HG03342 (cell line): Measurements from ENCODE around the gene BCO2.
"Not testable (repeated sequence)": the region's sequence is repeated elsewhere in the genome, so short reads cannot be mapped to it uniquely, and the experiment has no call there.

Experiments used
- ATAC-seq: cut with Tn5 transposase; IDR thresholded peaks from one replicate; pipeline ENCODE4 v1.9.1; 2021; ENCODE audit warnings: mild to moderate bottlenecking, moderate library complexity; ENCODE audit not compliant: unreplicated experiment

The BCO2 gene

GRCh38 chr11:112174789-112175598 is at the start of gene BCO2:
Gene BCO2 (plus strand): TSS chr11:112175512. CDS start chr11:112175602, 90 bp downstream.
- ATAC-seq = peak; percentile 69

GRCh38 chr11:112127056-112127455 is 48.3 kb upstream of the BCO2 start:
- ATAC-seq = no peak

- no peak for ATAC-seq
Observed at GRCh38 chr11:112128483-112129121, 46.7 kb upstream of the BCO2 start.

- ATAC-seq = no peak
Observed at GRCh38 chr11:112129656-112130055, 45.7 kb upstream of the BCO2 start.

- ATAC-seq = no peak
Observed at GRCh38 chr11:112132737-112133136, 42.6 kb upstream of the BCO2 start.

- no peak for ATAC-seq
Observed at GRCh38 chr11:112134473-112134872, 40.8 kb upstream of the BCO2 start.

GRCh38 chr11:112143597-112143996 is 31.7 kb upstream of the BCO2 start:
- no peak for ATAC-seq

GRCh38 chr11:112150517-112150916 is 24.8 kb upstream of the BCO2 start:
- ATAC-seq = no peak

- ATAC-seq = no peak
Observed at GRCh38 chr11:112156153-112156955, 19.0 kb upstream of the BCO2 start.

GRCh38 chr11:112156956-112157766 is 18.2 kb upstream of the BCO2 start:
- ATAC-seq = no peak

- ATAC-seq = no peak
Observed at GRCh38 chr11:112159098-112160065, 15.9 kb upstream of the BCO2 start.

GRCh38 chr11:112160091-112160848 is 15.0 kb upstream of the BCO2 start:
- ATAC-seq = no peak

GRCh38 chr11:112161012-112161411 is 14.3 kb upstream of the BCO2 start:
- no peak for ATAC-seq

GRCh38 chr11:112162200-112162599 is 13.1 kb upstream of the BCO2 start:
- not testable (repeated sequence) for ATAC-seq

- ATAC-seq = no peak
Observed at GRCh38 chr11:112162761-112163546, 12.4 kb upstream of the BCO2 start.

- ATAC-seq = no peak
Observed at GRCh38 chr11:112163875-112164685, 11.2 kb upstream of the BCO2 start, which contains the start of gene IL18. Gene IL18 (minus strand): TSS chr11:112164094. CDS start chr11:112155053, 9,041 bp downstream.

GRCh38 chr11:112165049-112165448 is 10.3 kb upstream of the BCO2 start:
- ATAC-seq = no peak
